Left ventricle myocardium inferior (tissue), 1 donor: ENCODE results near the gene C1QTNF9. TPM values are rescaled to one million over a fixed set of nuclear protein-coding genes. Genes with fewer than 3 reads are reported as not detected.
"Not testable (repeated sequence)": the region's sequence is repeated elsewhere in the genome, so short reads cannot be mapped to it uniquely, and the experiment has no call there.

Experiments used
- DNase-seq: peaks from one replicate; pipeline ENCODE4 v3.0.0-alpha.2; 2020
- H3K27ac ChIP-seq: fragments of 200-600 bp; replicated peaks from 2 replicates; pipeline ENCODE4 v1.8.0; 2021
- H3K27me3 ChIP-seq: fragments of 200-600 bp; 2 replicates; pipeline ENCODE4 v1.8.0; 2021; ENCODE audit warnings: low read depth
- H3K36me3 ChIP-seq: fragments of 200-600 bp; 2 replicates; pipeline ENCODE4 v1.8.0; 2021
- H3K4me1 ChIP-seq: fragments of 200-600 bp; 2 replicates; pipeline ENCODE4 v1.8.0; 2021
- H3K4me3 ChIP-seq: fragments of 200-600 bp; 2 replicates; pipeline ENCODE4 v1.8.0; 2021; ENCODE audit warnings: mild to moderate bottlenecking, moderate library complexity
- H3K9me3 ChIP-seq: fragments of 200-600 bp; replicated peaks from 2 replicates; pipeline ENCODE4 v1.8.0; 2021
- intact Hi-C: fragments of 100-400 bp; cut with micrococcal nuclease; formaldehyde crosslinking; loops from one replicate; pipeline ENCODE4 v1.11.0; 2022
- total RNA-seq: library from RNA; stranded (reverse); fragmentation: NEBNext Ultra II Directional; extraction: Animal tissue kit (Norgen Biotek cat#: 25700); gene quantifications from one replicate; pipeline ENCODE4 v1.2.1, GENCODE V29; 2021
- TF ChIP-seq, protein P1 (sequence below): fragments of 200-600 bp; IDR thresholded peaks from 2 replicates; pipeline ENCODE4 v1.8.0; 2021; ENCODE audit warnings: antibody characterized with exemption, mild to moderate bottlenecking, borderline replicate concordance
- donor health status: DM: no; HTN: yes; CAD: no; lungs with severe emphysema.

Gene C1QTNF9
- total RNA-seq, 1 donor from 2014 or later: 3.0 TPM

DNA sequence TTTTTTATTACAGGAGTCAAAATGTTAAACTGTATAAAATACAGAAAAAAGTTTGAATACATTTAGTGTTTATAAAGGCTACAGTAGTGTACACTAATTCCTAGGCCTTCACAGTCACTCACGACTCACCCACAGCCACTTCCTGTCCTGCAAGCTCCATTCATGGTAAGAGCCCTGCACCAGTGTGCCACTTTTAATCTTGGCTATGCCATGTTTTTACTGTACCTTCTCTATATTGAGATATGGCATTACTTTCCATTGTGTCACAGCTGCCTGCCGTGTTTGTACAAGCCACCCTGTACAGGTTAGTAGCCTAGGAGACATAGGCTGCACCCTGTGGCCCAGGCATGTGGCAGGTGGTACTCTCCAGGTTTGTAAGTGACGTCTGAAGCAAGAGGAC, 32.1 kb downstream of the C1QTNF9 start:
- intact Hi-C loops: no loop called here

DNA sequence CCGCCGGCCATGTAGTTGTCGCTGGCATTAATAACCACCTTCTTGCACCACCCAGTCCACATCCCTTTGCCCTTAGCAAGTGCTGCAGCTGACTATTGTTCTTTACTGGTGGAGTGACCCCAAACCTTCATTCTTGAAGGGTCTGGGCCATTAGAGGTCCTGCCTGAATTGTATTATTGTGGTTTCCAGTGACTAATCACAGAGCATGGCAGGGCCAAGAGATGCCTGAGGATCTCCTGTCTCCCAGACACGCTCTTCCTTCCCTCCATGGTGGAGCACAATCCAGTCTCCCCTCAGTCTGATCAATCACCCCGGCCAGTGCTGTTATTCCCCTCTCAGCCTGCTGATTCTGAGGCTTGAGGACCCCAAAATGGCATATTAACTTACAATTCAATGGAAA, 39.0 kb downstream of the C1QTNF9 start:
- H3K36me3 ChIP-seq: no peaks in the 10 kb centered on the region
- H3K4me1 ChIP-seq: no peaks in the 10 kb centered on the region
- peaks cover 2% of the 10 kb centered on the region for H3K9me3 ChIP-seq
- intact Hi-C loops: no loop called here
- H3K27ac ChIP-seq: no peak overlapping the region
- DNase-seq: no peak
- no peaks in the 10 kb centered on the region for H3K27me3 ChIP-seq
- TF ChIP-seq, protein P1, sequence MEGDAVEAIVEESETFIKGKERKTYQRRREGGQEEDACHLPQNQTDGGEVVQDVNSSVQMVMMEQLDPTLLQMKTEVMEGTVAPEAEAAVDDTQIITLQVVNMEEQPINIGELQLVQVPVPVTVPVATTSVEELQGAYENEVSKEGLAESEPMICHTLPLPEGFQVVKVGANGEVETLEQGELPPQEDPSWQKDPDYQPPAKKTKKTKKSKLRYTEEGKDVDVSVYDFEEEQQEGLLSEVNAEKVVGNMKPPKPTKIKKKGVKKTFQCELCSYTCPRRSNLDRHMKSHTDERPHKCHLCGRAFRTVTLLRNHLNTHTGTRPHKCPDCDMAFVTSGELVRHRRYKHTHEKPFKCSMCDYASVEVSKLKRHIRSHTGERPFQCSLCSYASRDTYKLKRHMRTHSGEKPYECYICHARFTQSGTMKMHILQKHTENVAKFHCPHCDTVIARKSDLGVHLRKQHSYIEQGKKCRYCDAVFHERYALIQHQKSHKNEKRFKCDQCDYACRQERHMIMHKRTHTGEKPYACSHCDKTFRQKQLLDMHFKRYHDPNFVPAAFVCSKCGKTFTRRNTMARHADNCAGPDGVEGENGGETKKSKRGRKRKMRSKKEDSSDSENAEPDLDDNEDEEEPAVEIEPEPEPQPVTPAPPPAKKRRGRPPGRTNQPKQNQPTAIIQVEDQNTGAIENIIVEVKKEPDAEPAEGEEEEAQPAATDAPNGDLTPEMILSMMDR: no peak
- no peak overlapping the region for H3K4me3 ChIP-seq

More for the DNA sequence above, 32.1 kb downstream of the C1QTNF9 start:
- Histone ChIP-seq H3K27me3 (peaks cover 24% of the 10 kb centered on the region), H3K36me3 (no peaks in the 10 kb centered on the region), H3K4me3 (no peak overlapping the region), H3K4me1 (no peaks in the 10 kb centered on the region), H3K27ac (no peak overlapping the region), H3K9me3 (no peaks in the 10 kb centered on the region)
- no peak for DNase-seq
- TF ChIP-seq, protein P1: no peak

- Histone ChIP-seq H3K4me3 (no peak overlapping the region), H3K27ac (no peak overlapping the region), H3K9me3 (peaks cover 2% of the 10 kb centered on the region), H3K4me1 (no peaks in the 10 kb centered on the region), H3K36me3 (no peaks in the 10 kb centered on the region), H3K27me3 (no peaks in the 10 kb centered on the region)
- intact Hi-C loops: no loop called here
- TF ChIP-seq, protein P1: no peak
- DNase-seq: no peak
Measured at GRCh38 chr13:24348797-24349515, 39.6 kb downstream of the C1QTNF9 start.

- intact Hi-C loops, H3K4me3 ChIP-seq, H3K4me1 ChIP-seq, H3K9me3 ChIP-seq, H3K27me3 ChIP-seq, H3K27ac ChIP-seq, DNase-seq, H3K36me3 ChIP-seq: not testable (repeated sequence)
Measured at GRCh38 chr13:24349778-24350664, 40.6 kb downstream of the C1QTNF9 start.

DNA sequence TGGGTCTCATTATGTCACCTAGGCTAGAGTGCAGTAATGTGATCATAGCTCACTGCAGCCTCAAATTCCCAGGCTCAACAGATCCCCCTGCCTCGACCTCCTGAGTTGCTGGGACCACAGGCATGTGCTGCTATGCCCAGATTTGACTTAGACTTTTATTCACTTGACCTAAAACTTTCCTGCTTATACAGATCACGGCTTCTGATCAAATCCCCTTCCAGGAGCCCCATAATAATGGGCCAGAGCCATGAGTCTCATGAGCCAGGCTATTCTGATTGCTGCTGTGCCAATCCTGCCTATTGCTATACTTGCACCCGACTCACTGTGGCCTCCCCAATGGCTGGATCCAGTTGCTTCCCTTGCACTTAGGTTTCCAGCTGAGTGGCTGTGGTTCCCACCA, 42.0 kb downstream of the C1QTNF9 start:
- intact Hi-C loops: no loop called here
- Histone ChIP-seq H3K27ac (no peak overlapping the region), H3K4me1 (no peaks in the 10 kb centered on the region), H3K9me3 (peaks cover 2% of the 10 kb centered on the region), H3K27me3 (no peaks in the 10 kb centered on the region), H3K4me3 (no peak overlapping the region), H3K36me3 (no peaks in the 10 kb centered on the region)
- DNase-seq: no peak
- TF ChIP-seq, protein P1: no peak

DNA sequence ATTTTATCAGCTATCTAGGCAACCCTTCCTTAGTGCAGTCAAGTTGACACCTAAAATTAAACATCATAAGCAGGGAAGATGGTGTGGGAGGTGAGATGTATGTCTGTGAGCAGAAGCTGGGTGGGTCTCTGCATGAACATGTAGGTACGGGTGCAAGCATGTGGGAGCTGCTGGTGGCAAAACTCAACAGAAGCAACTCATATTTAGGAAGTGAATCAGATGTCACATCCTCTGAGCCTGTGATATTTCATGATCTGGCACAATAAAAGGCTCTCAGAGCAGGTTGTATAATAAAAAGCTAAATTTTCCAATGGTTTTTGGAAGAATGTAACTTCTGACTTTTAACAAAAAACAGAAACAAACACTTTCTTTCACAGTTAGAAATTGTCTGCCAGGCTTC, 44.4 kb downstream of the C1QTNF9 start:
- Histone ChIP-seq H3K27ac (no peak overlapping the region), H3K9me3 (no peaks in the 10 kb centered on the region), H3K36me3 (no peaks in the 10 kb centered on the region), H3K4me1 (no peaks in the 10 kb centered on the region), H3K4me3 (no peak overlapping the region), H3K27me3 (no peaks in the 10 kb centered on the region)
- TF ChIP-seq, protein P1: no peak
- no peak for DNase-seq
- intact Hi-C loops: no loop called here
